GM23248 (cell line): Measurements from ENCODE around the gene AK5.

Source experiments
- EZH2 ChIP-seq: fragments of 200-600 bp; sonication (generic); IDR thresholded peaks from 2 replicates; pipeline ENCODE4 v1.6.1; 2018; ENCODE audit warnings: antibody characterized with exemption, mild to moderate bottlenecking; ENCODE audit not compliant: insufficient read depth, poor library complexity, severe bottlenecking
- EZH2phosphoT487 ChIP-seq: fragments of 200-600 bp; sonication (generic); IDR thresholded peaks from 2 replicates; pipeline ENCODE4 v1.6.1; 2018; ENCODE audit warnings: antibody characterized with exemption, moderate library complexity, mild to moderate bottlenecking, low read depth; ENCODE audit not compliant: insufficient read depth

- TF ChIP-seq EZH2: no peak
- TF ChIP-seq EZH2phosphoT487: no peak
Observed at GRCh38 chr1:77494026-77494425, 212.2 kb downstream of the AK5 start.
